K562 (cell line): ENCODE data around the gene NFATC2. TPM values are rescaled to one million over a fixed set of nuclear protein-coding genes. Genes with fewer than 3 reads are reported as not detected.

Source experiments
- ATAC-seq: fragments of 200-7000 bp; cut with Tn5 transposase; 3 replicates; pipeline ENCODE4 v1.9.1; 2020; ENCODE audit warnings: moderate library complexity
- BruUV-seq: library from RNA; stranded (reverse); fragments of 400-500 nt; replicated peaks from 2 replicates; lab custom pipeline; 2021; lab: Mats Ljungman, UMichigan
- CTCF ChIA-PET: fragments of 300-600 bp; formaldehyde crosslinking; extraction: SDS; loops from one replicate; lab custom pipeline; 2021; ENCODE audit warnings: low intra/inter-chr PET ratio; lab: Yijun Ruan, JAX
- POLR2A ChIA-PET: fragments of 300-600, 350-650 bp; sonication (Branson Sonifier 250); formaldehyde crosslinking; extraction: SDS; loops from one replicate; lab custom pipeline; 2021; ENCODE audit warnings: antibody characterized with exemption, inconsistent platforms; lab: Yijun Ruan, JAX
- DNase-seq, 4 experiments: peaks; one replicate each; pipeline versions ENCODE4 v3.0.0 to v3.0.0-alpha.2; 2011 to 2018; ENCODE audit warnings: low spot score in 3 of 4, mixed read lengths in 3 of 4; ENCODE audit errors: extremely low read depth in 1 of 4
- FAIRE-seq: peaks from 2 replicates; lab custom pipeline; 2011; peaks lifted over from hg19 to GRCh38; lab: Jason Lieb, UNC
- H2AFZ ChIP-seq: 2 replicates; pipeline ENCODE4 v1.6.0; 2011; ENCODE audit warnings: low read depth, low read length, control low read depth, inconsistent platforms
- H3K27ac ChIP-seq: fragments of 200-600 bp; 3 replicates; pipeline ENCODE4 v1.8.0; 2011; ENCODE audit warnings: low read depth, mild to moderate bottlenecking, control low read depth, inconsistent platforms, low read length, moderate library complexity, mixed read lengths; ENCODE audit errors: extremely low read depth
- H3K27me3 ChIP-seq, 2 experiments: fragments of 300-600 bp in 1 of 2; 2 replicates in 1 of 2; 3 replicates in 1 of 2; pipeline versions ENCODE4 v1.6.0 to v1.8.0; 2011; ENCODE audit warnings: inconsistent platforms in 2 of 2, low read length in 2 of 2, mild to moderate bottlenecking in 1 of 2, mixed read lengths in 1 of 2, moderate library complexity in 1 of 2; ENCODE audit not compliant: control insufficient read depth in 2 of 2, insufficient read depth in 2 of 2
- H3K36me3 ChIP-seq: fragments of 300-600 bp; 3 replicates; pipeline ENCODE4 v1.8.0; 2011; ENCODE audit warnings: mild to moderate bottlenecking, low read length, inconsistent platforms; ENCODE audit not compliant: control insufficient read depth, insufficient read depth
- H3K4me1 ChIP-seq, 2 experiments: fragments of 200-600 bp in 1 of 2; replicated peaks in 1 of 2; 2 replicates in 1 of 2; 3 replicates in 1 of 2; pipeline versions ENCODE4 v1.5.1 to v1.8.0; 2011; ENCODE audit warnings: inconsistent platforms in 2 of 2, low read length in 2 of 2, mild to moderate bottlenecking in 1 of 2, mixed read lengths in 1 of 2, moderate library complexity in 1 of 2; ENCODE audit not compliant: control insufficient read depth in 2 of 2, insufficient read depth in 2 of 2
- H3K4me2 ChIP-seq: 2 replicates; pipeline ENCODE4 v1.6.1; 2011; ENCODE audit warnings: low read length, control low read depth, inconsistent platforms, mixed read lengths; ENCODE audit not compliant: insufficient read depth
- H3K4me3 ChIP-seq: fragments of 200-600 bp; sonication (generic), shearing (Covaris generic); 2 replicates; pipeline ENCODE4 v1.5.1; 2016; ENCODE audit warnings: control low read depth, inconsistent platforms
- H3K79me2 ChIP-seq: fragments of 200-600 bp; 3 replicates; pipeline ENCODE4 v1.8.0; 2011; ENCODE audit warnings: low read length, inconsistent platforms; ENCODE audit not compliant: control insufficient read depth, insufficient read depth
- H3K9ac ChIP-seq, 2 experiments: 2 replicates each; pipeline versions ENCODE4 v1.6.0 to v1.6.1; 2011; ENCODE audit warnings: low read depth in 2 of 2, low read length in 2 of 2, control low read depth in 1 of 2, inconsistent platforms in 1 of 2, mild to moderate bottlenecking in 1 of 2, mixed read lengths in 1 of 2; ENCODE audit not compliant: insufficient read depth in 1 of 2
- H3K9me1 ChIP-seq: one replicate; pipeline ENCODE4 v1.6.0; 2011; ENCODE audit warnings: inconsistent platforms, mild to moderate bottlenecking, low read length, moderate library complexity; ENCODE audit not compliant: control insufficient read depth, insufficient read depth
- H3K9me3 ChIP-seq: replicated peaks from 2 replicates; pipeline ENCODE4 v1.5.1; 2011; ENCODE audit warnings: low read depth, low read length, inconsistent platforms; ENCODE audit not compliant: control insufficient read depth, insufficient read depth
- H4K20me1 ChIP-seq: replicated peaks from 2 replicates; pipeline ENCODE4 v1.6.1; 2011; ENCODE audit warnings: low read length, inconsistent platforms, mixed read lengths; ENCODE audit not compliant: control insufficient read depth, insufficient read depth
- ATF7 ChIP-seq: fragments of 450-650 bp; IDR thresholded peaks from 2 replicates; pipeline ENCODE4 v1.7.1; 2014; ENCODE audit warnings: mild to moderate bottlenecking, moderate library complexity
- CTCF ChIP-seq, 3 experiments: IDR thresholded peaks in 2 of 3; conservative IDR thresholded peaks in 1 of 3; 2 replicates each; pipeline ENCODE4 v1.5.1; 2011 to 2012; ENCODE audit warnings: low read length in 3 of 3, mild to moderate bottlenecking in 3 of 3, control low read depth in 2 of 3, improper control_type of control experiment in 1 of 3, inconsistent platforms in 1 of 3, low read depth in 1 of 3, mixed read lengths in 1 of 3, moderate library complexity in 1 of 3; ENCODE audit not compliant: insufficient read depth in 2 of 3
- FUS ChIP-seq: fragments of 200-400 bp; formaldehyde crosslinking; optimal IDR thresholded peaks from 2 replicates; pipeline ENCODE3; 2017; ENCODE audit warnings: low read depth, low read length
- GTF2F1 ChIP-seq: IDR thresholded peaks from 2 replicates; pipeline ENCODE4 v1.6.1; 2011; ENCODE audit warnings: low read depth, low read length, improper control_type of control experiment
- HDGF ChIP-seq: fragments of 450-650 bp; IDR thresholded peaks from 2 replicates; pipeline ENCODE4 v1.6.1; 2016
- KDM4B ChIP-seq, 2 experiments: fragments of 450-650 bp in 1 of 2; sonication (generic) in 1 of 2; IDR thresholded peaks; 2 replicates each; pipeline ENCODE4 v1.6.1; 2016 to 2017; ENCODE audit warnings: borderline replicate concordance in 2 of 2, antibody characterized with exemption in 1 of 2, low read depth in 1 of 2, mild to moderate bottlenecking in 1 of 2
- NFE2L1 ChIP-seq: fragments of 450-650 bp; IDR thresholded peaks from 2 replicates; pipeline ENCODE4 v1.6.1; 2016; ENCODE audit warnings: missing genetic modification characterization, low read depth, mild to moderate bottlenecking, missing compliant biosample characterization, moderate library complexity, borderline replicate concordance
- POLR2A ChIP-seq: fragments of 450-650 bp; conservative IDR thresholded peaks from 2 replicates; pipeline ENCODE4 v1.6.1; 2016
- RAD21 ChIP-seq, 2 experiments: fragments of 250-450 bp in 1 of 2; fragments of 450-650 bp in 1 of 2; sonication (Bioruptor Pico) in 1 of 2; formaldehyde crosslinking in 1 of 2; IDR thresholded peaks in 1 of 2; conservative IDR thresholded peaks in 1 of 2; 2 replicates each; pipeline versions ENCODE4 v1.4.0 to v1.8.0; 2020 to 2022; ENCODE audit warnings: mild to moderate bottlenecking in 2 of 2, moderate library complexity in 1 of 2
- SIX5 ChIP-seq, 2 experiments: IDR thresholded peaks; 2 replicates each; pipeline ENCODE4 v1.6.1; 2011; ENCODE audit warnings: low read length in 2 of 2, borderline replicate concordance in 1 of 2, low read depth in 1 of 2, mild to moderate bottlenecking in 1 of 2, moderate library complexity in 1 of 2; ENCODE audit not compliant: insufficient read depth in 1 of 2
- ZC3H8 ChIP-seq: fragments of 450-650 bp; IDR thresholded peaks from 2 replicates; pipeline ENCODE4 v1.6.1; 2017
- ZNF561 ChIP-seq: fragments of 450-650 bp; formaldehyde crosslinking; conservative IDR thresholded peaks from 2 replicates; pipeline ENCODE4 v1.4.0; 2020; ENCODE audit warnings: mild to moderate bottlenecking, moderate library complexity
- ZNF77 ChIP-seq: fragments of 250-450 bp; sonication (Bioruptor Pico); IDR thresholded peaks from 2 replicates; pipeline ENCODE4 v1.5.0; 2020
- ZNF780A ChIP-seq: fragments of 250-450 bp; sonication (Bioruptor Pico); IDR thresholded peaks from 2 replicates; pipeline ENCODE4 v1.5.0; 2021; ENCODE audit warnings: mild to moderate bottlenecking
- ZSCAN32 ChIP-seq: fragments of 450-650 bp; formaldehyde crosslinking; IDR thresholded peaks from 2 replicates; pipeline ENCODE4 v1.4.0; 2020; ENCODE audit warnings: mild to moderate bottlenecking, moderate library complexity
- WGBS: fragments of 100-300 bp; shearing (Covaris generic); methylation state at CpG from one replicate; pipeline ENCODE4 v1.1.6; 2016; ENCODE audit warnings: low coverage, mixed read lengths; ENCODE audit not compliant: insufficient coverage; ENCODE audit errors: missing lambda C conversion rate; 5-methylcytosine and 5-hydroxymethylcytosine counted together
- in situ Hi-C: fragments of 300-500 bp; cut with MboI; formaldehyde crosslinking; loops from 4 replicates; pipeline ENCODE4 v1.15.0; 2018; ENCODE audit warnings: inconsistent platforms, mixed read lengths
- intact Hi-C: fragments of 100-400 bp; cut with micrococcal nuclease; formaldehyde crosslinking; loops from 2 replicates; pipeline ENCODE4 v1.14.2; 2022
- polyA plus RNA-seq, 8 experiments: library from polyadenylated mRNA; depleted of rRNA in 4 of 8; stranded (reverse) in 5 of 8; unstranded in 3 of 8; fragments of >200 nt; fragmentation: Nextera tagmentation in 2 of 8; fragmentation: Illumina TruSeq in 1 of 8; extraction: Ambion mirVana in 2 of 8; extraction: Trizol in 1 of 8; gene quantifications; 2 replicates each; pipeline versions ENCODE4 v1.2.1 to v1.2.3, GENCODE V29; 2011 to 2014; ENCODE audit warnings: inconsistent platforms in 1 of 8, missing spikeins in 1 of 8
- total RNA-seq, 7 experiments: library from RNA; depleted of rRNA in 6 of 7; stranded (reverse); fragments of >200 nt in 6 of 7; fragmentation: Illumina TruSeq in 2 of 7; extraction: Trizol in 2 of 7; gene quantifications; 2 replicates each; pipeline versions ENCODE4 v1.2.1 to v1.2.3, GENCODE V29; 2011 to 2021; ENCODE audit warnings: low replicate concordance in 1 of 7
- TF ChIP-seq, protein P1 (sequence below), 2 experiments: fragments of 450-650 bp in 1 of 2; sonication (generic) in 1 of 2; formaldehyde crosslinking in 1 of 2; IDR thresholded peaks in 1 of 2; conservative IDR thresholded peaks in 1 of 2; 2 replicates each; pipeline versions ENCODE4 v1.6.1 to v1.8.1; 2016 to 2023; ENCODE audit warnings: mild to moderate bottlenecking in 2 of 2, moderate library complexity in 2 of 2, inconsistent platforms in 1 of 2, missing genetic modification reagents in 1 of 2

NFATC2 gene
- total and polyA plus RNA-seq, 9 of the 15 experiments (the other 6 are each of a cell fraction or from before 2014, with no cell fraction given) = 1.9 to 11.2 (median 3.0) TPM

- 69% methylated on average over 9 of the region's 9 CpGs for WGBS
- DNase-seq (peak in 1 of 4 experiments; percentile 30), ATAC-seq (peak; percentile 69; the same call in 2 of the 3 replicates), FAIRE-seq (peak; percentile 52)
- H3K4me3 ChIP-seq = no peak overlapping the region
- no peaks in the 10 kb centered on the region for H3K9me3 ChIP-seq
- no peaks in the 10 kb centered on the region; a peak in 2 of 5 replicates for H3K4me1 ChIP-seq
- peaks cover 33% of the 10 kb centered on the region for H3K36me3 ChIP-seq
- no peak overlapping the region for H3K4me2 ChIP-seq
- no TSS peak for BruUV-seq
- no peak overlapping the region for H3K9ac ChIP-seq
- H3K27ac ChIP-seq = no peak overlapping the region
- H3K27me3 ChIP-seq = no peaks in the 10 kb centered on the region
- intact Hi-C loops = no loop called here
- POLR2A ChIA-PET = interaction anchor here (0.6 to 1.0 kb wide), 3 partner anchors 26 to 352 kb away, joined by 3 to 4 read pairs (median 3); no protein-coding TSS in a partner anchor
- CTCF ChIA-PET = interaction anchor here (1.4 kb wide), 1 partner anchor 191 kb away, joined by 11 read pairs; no protein-coding TSS in a partner anchor
- no peaks in the 10 kb centered on the region for H3K79me2 ChIP-seq
- H3K9me1 ChIP-seq = no peaks in the 10 kb centered on the region
- in situ Hi-C loops = no loop called here
- 0 out of 2 replicates have a peak, but pooled peaks cover 9% of the 10 kb centered on the region for H4K20me1 ChIP-seq
- TF ChIP-seq GTF2F1 = no peak
- TF ChIP-seq ZNF77 = no peak
- no peak for TF ChIP-seq ZC3H8
- no peak for TF ChIP-seq KDM4B (IDR thresholded peaks at IDR 0.05; ENCODE audit: borderline replicate concordance in 2 of 2, low read depth in 1 of 2)
- TF ChIP-seq RAD21 (CRISPR knock-in tag; conservative IDR thresholded peaks at IDR 0.05 in 1 of 2, IDR thresholded peaks at IDR 0.05 in 1 of 2) = peak in 1 of 2 experiments; percentile 32; a peak in 2 of 4 replicates
- TF ChIP-seq POLR2A = no peak
- TF ChIP-seq ZNF780A = no peak
- TF ChIP-seq NFE2L1 = no peak
- no peak for TF ChIP-seq ATF7
- TF ChIP-seq ZNF561 (CRISPR knock-in tag) = no peak
- peak in 2 of 3 experiments; percentile 20 to 37; a peak in 1 of 6 replicates for TF ChIP-seq CTCF (IDR thresholded peaks at IDR 0.05 in 2 of 3, conservative IDR thresholded peaks at IDR 0.05 in 1 of 3; ENCODE audit: insufficient read depth in 2 of 3, low read depth in 1 of 3, low read length in 3 of 3)
- no peak for TF ChIP-seq FUS
- TF ChIP-seq, protein P1, sequence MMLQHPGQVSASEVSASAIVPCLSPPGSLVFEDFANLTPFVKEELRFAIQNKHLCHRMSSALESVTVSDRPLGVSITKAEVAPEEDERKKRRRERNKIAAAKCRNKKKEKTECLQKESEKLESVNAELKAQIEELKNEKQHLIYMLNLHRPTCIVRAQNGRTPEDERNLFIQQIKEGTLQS (IDR thresholded peaks at IDR 0.05) = no peak
- TF ChIP-seq, protein P1 (CRISPR knock-in tag; conservative IDR thresholded peaks at IDR 0.05) = no peak
- no peak for TF ChIP-seq HDGF
- TF ChIP-seq SIX5 (IDR thresholded peaks at IDR 0.05; ENCODE audit: borderline replicate concordance in 1 of 2, insufficient read depth in 1 of 2, low read depth in 1 of 2, low read length in 2 of 2) = no peak
- no peak for TF ChIP-seq ZSCAN32 (CRISPR knock-in tag)
- no peak overlapping the region for H2AFZ ChIP-seq
Observed at GRCh38 chr20:51403466-51404220, 138.9 kb downstream of the NFATC2 start.
